Osteoblast (primary cell): ENCODE results near the gene CHST12. TPM values are rescaled to one million over a fixed set of nuclear protein-coding genes. Genes with fewer than 3 reads are reported as not detected.
"Not testable (repeated sequence)": the region's sequence is repeated elsewhere in the genome, so short reads cannot be mapped to it uniquely, and the experiment has no call there.

Experiments
- DNase-seq: peaks from one replicate; pipeline ENCODE4 v3.0.0; 2011; ENCODE audit warnings: low spot score, mixed read lengths; ENCODE audit not compliant: insufficient read length; ENCODE audit errors: missing footprints
- H2AFZ ChIP-seq: 2 replicates; pipeline ENCODE4 v1.6.0; 2011; ENCODE audit warnings: mild to moderate bottlenecking, low read length
- H3K27ac ChIP-seq: 2 replicates; pipeline ENCODE4 v1.5.1; 2011; ENCODE audit warnings: mild to moderate bottlenecking, low read depth, low read length, moderate library complexity
- H3K27me3 ChIP-seq: 2 replicates; pipeline ENCODE4 v1.6.0; 2012; ENCODE audit warnings: mild to moderate bottlenecking, control low read depth, inconsistent platforms, low read length, moderate library complexity; ENCODE audit not compliant: insufficient read depth
- H3K36me3 ChIP-seq: 2 replicates; pipeline ENCODE4 v1.5.1; 2011; ENCODE audit warnings: mild to moderate bottlenecking, low read length, control low read depth, moderate library complexity; ENCODE audit not compliant: insufficient read depth
- H3K4me1 ChIP-seq: 2 replicates; pipeline ENCODE4 v1.5.1; 2011; ENCODE audit warnings: mild to moderate bottlenecking, low read length, control low read depth, moderate library complexity; ENCODE audit not compliant: insufficient read depth
- H3K4me2 ChIP-seq: 2 replicates; pipeline ENCODE4 v1.6.0; 2011; ENCODE audit warnings: mild to moderate bottlenecking, low read length; ENCODE audit not compliant: insufficient read depth
- H3K4me3 ChIP-seq: fragments of 200-600 bp; sonication (generic); 3 replicates; pipeline ENCODE4 v1.5.1; 2012; ENCODE audit warnings: mild to moderate bottlenecking, low read length, inconsistent platforms; ENCODE audit not compliant: insufficient read depth
- H3K79me2 ChIP-seq: 2 replicates; pipeline ENCODE4 v1.6.0; 2012; ENCODE audit warnings: mild to moderate bottlenecking, low read length, control low read depth, inconsistent platforms; ENCODE audit not compliant: insufficient read depth
- H3K9me3 ChIP-seq: 2 replicates; pipeline ENCODE4 v1.5.1; 2011; ENCODE audit warnings: low read depth, low read length, control low read depth
- H4K20me1 ChIP-seq: 2 replicates; pipeline ENCODE4 v1.6.0; 2012; ENCODE audit warnings: mild to moderate bottlenecking, low read length, control low read depth; ENCODE audit not compliant: insufficient read depth
- CTCF ChIP-seq: IDR thresholded peaks from 2 replicates; pipeline ENCODE4 v1.5.1; 2011; ENCODE audit warnings: mild to moderate bottlenecking, low read depth, low read length, moderate library complexity; ENCODE audit errors: extremely low read depth
- total RNA-seq: library from RNA; depleted of rRNA; stranded (reverse); fragments of >200 nt; gene quantifications from 2 replicates; pipeline ENCODE4 v1.2.3, GENCODE V29; 2012

Gene CHST12
- total RNA-seq, 1 donor = 4.0 TPM

DNA sequence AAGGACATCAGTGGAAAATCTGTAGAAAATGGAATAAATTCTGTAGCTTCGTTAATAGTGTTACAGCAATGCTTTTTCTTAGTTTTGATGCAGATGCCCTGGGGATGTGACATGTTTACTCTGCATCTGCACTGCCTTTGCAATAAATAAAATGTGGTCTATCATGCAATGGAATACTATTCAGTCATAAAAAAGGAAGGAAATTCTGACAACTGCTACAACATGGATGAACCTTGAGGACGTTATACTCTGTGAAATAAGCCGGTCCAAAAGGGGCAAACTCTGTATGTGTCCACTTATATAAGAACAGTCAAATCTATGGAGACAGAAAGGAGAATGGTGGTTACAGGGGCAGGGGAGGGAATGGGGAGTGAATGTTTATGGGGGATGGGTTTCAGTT, 59.3 kb downstream of the CHST12 start:
- H3K27me3 ChIP-seq = no peaks in the 10 kb centered on the region
- peaks cover 4% of the 10 kb centered on the region for H3K4me1 ChIP-seq
- no peaks in the 10 kb centered on the region for H3K9me3 ChIP-seq
- no peak overlapping the region for H3K4me3 ChIP-seq
- H3K4me2 ChIP-seq = no peak overlapping the region
- no peak overlapping the region for H3K27ac ChIP-seq
- no peaks in the 10 kb centered on the region for H3K79me2 ChIP-seq
- DNase-seq = no peak
- H3K36me3 ChIP-seq = no peaks in the 10 kb centered on the region
- H4K20me1 ChIP-seq = no peaks in the 10 kb centered on the region
- no peak overlapping the region for H2AFZ ChIP-seq
- no peak for TF ChIP-seq CTCF

DNA sequence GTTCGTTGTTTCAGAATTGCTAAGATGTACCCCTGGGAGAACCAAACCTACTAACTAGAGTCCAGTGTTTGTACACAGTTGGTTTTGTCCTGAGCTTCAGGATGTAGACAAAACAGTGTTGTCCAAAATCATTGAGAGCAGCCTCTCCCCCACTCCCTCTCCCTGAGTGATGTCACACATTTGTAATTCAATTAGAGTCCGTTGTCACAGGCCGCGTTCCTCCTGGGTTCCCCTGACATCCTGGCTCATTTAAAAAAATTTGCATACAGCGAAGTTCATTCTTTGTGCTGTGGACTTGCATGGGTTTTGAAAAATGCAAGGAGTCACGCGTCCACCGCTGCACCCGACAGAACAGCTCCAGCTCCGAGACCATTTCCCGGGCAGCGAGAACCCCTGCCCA, 62.5 kb downstream of the CHST12 start:
- TF ChIP-seq CTCF = no peak
- Histone ChIP-seq H3K36me3 (no peaks in the 10 kb centered on the region), H4K20me1 (no peaks in the 10 kb centered on the region)

DNA sequence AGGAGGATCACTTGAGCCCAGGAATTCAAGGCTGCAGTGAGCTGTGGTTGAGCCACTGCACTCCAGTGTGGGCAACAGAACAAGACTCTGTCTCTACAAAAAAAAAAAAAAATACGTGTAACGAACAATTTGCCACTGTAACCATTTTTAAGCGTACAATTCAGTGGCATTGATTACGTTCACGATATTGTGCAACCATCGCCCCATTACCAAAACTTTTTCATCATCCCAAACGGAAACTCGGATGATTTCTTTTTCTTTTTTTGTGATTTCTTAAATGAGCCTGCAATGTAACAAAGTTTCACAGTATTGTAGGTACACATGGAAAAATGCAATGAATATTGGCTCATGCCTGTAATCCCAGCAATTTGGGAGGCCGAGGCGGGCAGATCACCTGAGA, 63.3 kb downstream of the CHST12 start:
- Histone ChIP-seq H3K4me3 (no peak overlapping the region), H3K4me1 (no peaks in the 10 kb centered on the region), H3K9me3 (no peaks in the 10 kb centered on the region), H2AFZ (no peak overlapping the region), H3K27ac (no peak overlapping the region), H3K79me2 (no peaks in the 10 kb centered on the region), H4K20me1 (no peaks in the 10 kb centered on the region), H3K27me3 (peaks cover 3% of the 10 kb centered on the region), H3K36me3 (no peaks in the 10 kb centered on the region), H3K4me2 (no peak overlapping the region)
- DNase-seq = no peak
- TF ChIP-seq CTCF = no peak

More for the DNA sequence above, 62.5 kb downstream of the CHST12 start:
- no peak overlapping the region for H3K4me2 ChIP-seq
- no peaks in the 10 kb centered on the region for H3K9me3 ChIP-seq
- H2AFZ ChIP-seq = no peak overlapping the region
- no peaks in the 10 kb centered on the region for H3K79me2 ChIP-seq
- H3K4me1 ChIP-seq = no peaks in the 10 kb centered on the region
- H3K27ac ChIP-seq = no peak overlapping the region
- H3K4me3 ChIP-seq = no peak overlapping the region
- peaks cover 3% of the 10 kb centered on the region for H3K27me3 ChIP-seq
- peak; percentile 74 for DNase-seq

- H3K36me3 ChIP-seq = no peaks in the 10 kb centered on the region
- no peak overlapping the region for H3K4me3 ChIP-seq
- no peak overlapping the region for H2AFZ ChIP-seq
- no peaks in the 10 kb centered on the region for H3K79me2 ChIP-seq
- no peak for DNase-seq
- H3K4me2 ChIP-seq = no peak overlapping the region
- H3K27me3 ChIP-seq = peaks cover 3% of the 10 kb centered on the region
- no peak for TF ChIP-seq CTCF
- H3K27ac ChIP-seq = no peak overlapping the region
- H4K20me1 ChIP-seq = no peaks in the 10 kb centered on the region
- no peaks in the 10 kb centered on the region for H3K4me1 ChIP-seq
- no peaks in the 10 kb centered on the region for H3K9me3 ChIP-seq
These were observed 64.8 kb downstream of the CHST12 start for GRCh38 chr7:2468227-2468626.

DNA sequence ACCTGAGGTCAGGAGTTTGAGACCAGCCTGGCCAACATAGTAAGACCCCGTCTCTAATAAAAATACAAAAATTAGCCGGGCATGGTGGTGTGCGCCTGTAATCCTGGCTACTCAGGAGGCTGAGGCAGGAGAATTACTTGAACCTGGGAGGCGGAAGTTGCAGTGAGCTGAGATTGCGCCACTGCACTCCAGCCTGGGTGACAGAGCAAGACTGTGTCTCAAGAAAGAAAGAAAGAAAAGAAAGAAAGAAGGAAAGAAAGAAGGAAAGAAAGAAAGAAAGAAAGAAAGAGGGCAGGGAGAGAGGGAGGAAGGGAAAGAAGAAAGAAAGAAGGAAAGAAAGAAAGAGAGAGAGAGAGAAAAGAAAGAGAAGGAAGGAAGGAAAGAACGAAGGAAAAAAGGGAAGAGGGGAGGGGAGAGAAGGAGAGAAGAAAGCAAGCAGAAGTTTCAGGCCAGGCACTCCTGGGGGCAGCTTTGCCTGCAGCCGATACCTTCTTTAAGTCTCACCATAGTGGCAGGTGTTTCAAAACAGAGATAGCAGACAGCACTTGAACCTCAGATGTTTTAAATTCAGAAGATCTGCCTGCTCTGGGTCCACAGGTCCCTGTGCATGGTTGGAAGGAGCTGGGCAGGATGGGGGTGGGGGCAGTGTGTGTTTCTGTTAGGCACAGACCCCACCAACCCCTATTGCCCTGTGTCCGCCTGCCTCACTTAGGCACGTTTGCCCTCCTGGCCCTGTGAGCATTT, 66.2 kb downstream of the CHST12 start:
- H3K4me2 ChIP-seq, H3K27ac ChIP-seq: not testable (repeated sequence)
- peak; percentile 54 for DNase-seq

More for the DNA sequence above, 66.2 kb downstream of the CHST12 start:
- not testable (repeated sequence) for H3K4me3 ChIP-seq, H3K36me3 ChIP-seq, H3K27me3 ChIP-seq, H3K9me3 ChIP-seq, H3K79me2 ChIP-seq, H4K20me1 ChIP-seq, H2AFZ ChIP-seq, H3K4me1 ChIP-seq
